Stomach (tissue), 9 donors: ENCODE measurements around the gene ERMAP. TPM values are rescaled to one million over a fixed set of nuclear protein-coding genes. Genes with fewer than 3 reads are reported as not detected.
A peak's percentile ranks its signal among the peaks of the same experiment; 100 is the strongest.

ENCODE experiments used
- DNase-seq, 2 donors: peaks; one replicate each; pipeline versions ENCODE4 v3.0.0 to v3.0.0-alpha.2; 2013 to 2019
- H3K27ac ChIP-seq, 5 donors: fragments of 200-600 bp in 4 of 5; sonication (generic) in 4 of 5; one replicate each; pipeline ENCODE4 v1.5.1; 2013 to 2019; ENCODE audit warnings: mild to moderate bottlenecking in 1 of 5, moderate library complexity in 1 of 5
- H3K27me3 ChIP-seq, 3 donors: fragments of 200-600 bp; sonication (generic); one replicate each; pipeline ENCODE4 v1.5.1; 2017 to 2019; ENCODE audit warnings: mixed run types in 1 of 3
- H3K36me3 ChIP-seq, 4 donors: fragments of 200-600 bp; sonication (generic); 1 replicate in 3 of 4; 2 replicates in 1 of 4; pipeline ENCODE4 v1.5.1; 2016 to 2019
- H3K4me1 ChIP-seq, 4 donors: fragments of 200-600 bp; sonication (generic); one replicate each; pipeline ENCODE4 v1.5.1; 2016 to 2019
- H3K4me3 ChIP-seq, 4 donors: fragments of 200-600 bp; sonication (generic) in 3 of 4; one replicate each; pipeline ENCODE4 v1.5.1; 2016 to 2019; ENCODE audit warnings: mild to moderate bottlenecking in 1 of 4
- H3K9me3 ChIP-seq, 4 donors: fragments of 200-600 bp; sonication (generic); one replicate each; pipeline ENCODE4 v1.5.1; 2016 to 2019
- EP300 ChIP-seq: sonication (generic); formaldehyde crosslinking; IDR thresholded peaks from one replicate; pipeline ENCODE4 v1.6.1; 2017; ENCODE audit warnings: antibody characterized with exemption
- POLR2A ChIP-seq, 4 donors: fragments of 450-650 bp; IDR thresholded peaks; one replicate each; pipeline ENCODE4 v1.6.1; 2016; ENCODE audit warnings: antibody characterized with exemption in 4 of 4, control low read depth in 2 of 4, mild to moderate bottlenecking in 1 of 4, moderate library complexity in 1 of 4
- POLR2AphosphoS5 ChIP-seq, 3 donors: sonication (generic); formaldehyde crosslinking; IDR thresholded peaks; one replicate each; pipeline ENCODE4 v1.6.1; 2016; ENCODE audit warnings: antibody characterized with exemption in 3 of 3
- WGBS, 5 donors: extraction: QIAGEN DNeasy Blood & Tissue Kit in 3 of 5; methylation state at CpG; one replicate each; pipeline versions ENCODE4 v1.1.5 to v1.1.7; 2013 to 2018; 5-methylcytosine and 5-hydroxymethylcytosine counted together
- intact Hi-C: fragments of 100-400 bp; cut with DNase I; formaldehyde crosslinking; loops from one replicate; pipeline ENCODE4 v1.15.1; 2023; ENCODE audit warnings: low total_unique reads
- polyA plus RNA-seq, 3 donors: library from polyadenylated mRNA; stranded (reverse); fragments of 200-250 nt; gene quantifications; one replicate each; pipeline ENCODE4 v1.2.3, GENCODE V29; 2013
- total RNA-seq, 5 donors: library from RNA; depleted of rRNA; stranded (reverse); fragments of >200 nt; gene quantifications; one replicate each; pipeline versions ENCODE4 v1.1.0 to v1.2.3, GENCODE V29; 2014 to 2016
- TF ChIP-seq, protein P1 (sequence below), 7 experiments: fragments of 450-650 bp in 4 of 7; fragments of 200-600 bp in 3 of 7; sonication (generic) in 3 of 7; IDR thresholded peaks; one replicate each; pipeline ENCODE4 v1.5.1; 2016 to 2019; ENCODE audit warnings: antibody characterized with exemption in 7 of 7, control low read depth in 2 of 7, mild to moderate bottlenecking in 1 of 7
- donor health status: healthy with polysubstance abuse.
- donor health status: Bipolar disorder and iron deficiency.
- donor health status: healthy.

ERMAP gene
- total and polyA plus RNA-seq, 8 donors, result 3.5 to 13.6 (median 4.9) TPM; not detected in 1

DNA sequence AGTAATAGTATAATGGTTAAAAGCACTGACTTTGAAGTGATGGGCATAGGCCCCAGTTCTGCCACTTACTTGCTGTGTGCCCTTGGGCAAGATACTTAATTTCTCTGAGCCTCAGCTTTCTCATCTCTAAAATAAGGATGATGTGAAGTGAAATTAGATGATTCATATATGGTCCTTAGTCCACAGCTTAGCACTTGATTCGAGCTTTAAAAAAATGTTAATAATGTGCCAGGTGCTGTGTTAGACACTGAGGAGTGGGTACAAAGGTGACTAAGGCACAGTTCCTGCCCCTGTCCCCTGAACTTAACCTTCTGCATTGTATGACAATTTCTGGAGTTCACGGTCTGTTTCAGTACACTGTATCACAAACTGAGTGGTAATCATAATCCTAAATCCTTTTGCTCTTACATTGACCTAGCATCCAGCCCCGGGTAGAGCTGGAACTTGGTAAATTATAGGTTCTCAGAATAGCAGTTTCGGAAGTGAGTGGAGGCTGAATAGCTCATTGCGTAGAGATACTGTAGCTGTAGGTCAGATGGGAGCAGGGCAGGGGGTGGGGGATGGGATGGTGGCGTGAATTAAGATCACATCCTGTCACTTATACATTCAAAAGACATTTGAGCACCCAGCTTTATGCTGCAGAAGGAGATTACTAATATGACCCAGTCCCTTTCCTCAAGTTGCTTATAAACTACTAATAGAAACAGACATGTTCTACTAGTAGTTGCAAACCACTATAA is 31.0 kb downstream of the ERMAP start:
- intact Hi-C loops, result no loop called here
- Histone ChIP-seq H3K27ac (no peak overlapping the region), H3K36me3 (peaks cover 10 to 41% (median 38%) of the 10 kb centered on the region in 4 donors), H3K27me3 (no peaks in the 10 kb centered on the region), H3K4me3 (peak overlapping the region in 2 of 4 donors; percentile 71 to 94), H3K4me1 (peaks cover 9 to 34% (median 24%) of the 10 kb centered on the region in 4 donors), H3K9me3 (peaks cover 0 to 14% (median 5%) of the 10 kb centered on the region in 4 donors)
- DNase-seq, result no peak
- TF ChIP-seq POLR2AphosphoS5 (IDR thresholded peaks at IDR 0.05), result no peak
- no peak for TF ChIP-seq EP300
- TF ChIP-seq, protein P1, sequence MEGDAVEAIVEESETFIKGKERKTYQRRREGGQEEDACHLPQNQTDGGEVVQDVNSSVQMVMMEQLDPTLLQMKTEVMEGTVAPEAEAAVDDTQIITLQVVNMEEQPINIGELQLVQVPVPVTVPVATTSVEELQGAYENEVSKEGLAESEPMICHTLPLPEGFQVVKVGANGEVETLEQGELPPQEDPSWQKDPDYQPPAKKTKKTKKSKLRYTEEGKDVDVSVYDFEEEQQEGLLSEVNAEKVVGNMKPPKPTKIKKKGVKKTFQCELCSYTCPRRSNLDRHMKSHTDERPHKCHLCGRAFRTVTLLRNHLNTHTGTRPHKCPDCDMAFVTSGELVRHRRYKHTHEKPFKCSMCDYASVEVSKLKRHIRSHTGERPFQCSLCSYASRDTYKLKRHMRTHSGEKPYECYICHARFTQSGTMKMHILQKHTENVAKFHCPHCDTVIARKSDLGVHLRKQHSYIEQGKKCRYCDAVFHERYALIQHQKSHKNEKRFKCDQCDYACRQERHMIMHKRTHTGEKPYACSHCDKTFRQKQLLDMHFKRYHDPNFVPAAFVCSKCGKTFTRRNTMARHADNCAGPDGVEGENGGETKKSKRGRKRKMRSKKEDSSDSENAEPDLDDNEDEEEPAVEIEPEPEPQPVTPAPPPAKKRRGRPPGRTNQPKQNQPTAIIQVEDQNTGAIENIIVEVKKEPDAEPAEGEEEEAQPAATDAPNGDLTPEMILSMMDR (IDR thresholded peaks at IDR 0.05), result no peak
- TF ChIP-seq POLR2A (IDR thresholded peaks at IDR 0.05), result no peak
- 66 to 78% (median 72%) methylated on average over 6 of the region's 6 CpGs for WGBS, 5 donors

DNA sequence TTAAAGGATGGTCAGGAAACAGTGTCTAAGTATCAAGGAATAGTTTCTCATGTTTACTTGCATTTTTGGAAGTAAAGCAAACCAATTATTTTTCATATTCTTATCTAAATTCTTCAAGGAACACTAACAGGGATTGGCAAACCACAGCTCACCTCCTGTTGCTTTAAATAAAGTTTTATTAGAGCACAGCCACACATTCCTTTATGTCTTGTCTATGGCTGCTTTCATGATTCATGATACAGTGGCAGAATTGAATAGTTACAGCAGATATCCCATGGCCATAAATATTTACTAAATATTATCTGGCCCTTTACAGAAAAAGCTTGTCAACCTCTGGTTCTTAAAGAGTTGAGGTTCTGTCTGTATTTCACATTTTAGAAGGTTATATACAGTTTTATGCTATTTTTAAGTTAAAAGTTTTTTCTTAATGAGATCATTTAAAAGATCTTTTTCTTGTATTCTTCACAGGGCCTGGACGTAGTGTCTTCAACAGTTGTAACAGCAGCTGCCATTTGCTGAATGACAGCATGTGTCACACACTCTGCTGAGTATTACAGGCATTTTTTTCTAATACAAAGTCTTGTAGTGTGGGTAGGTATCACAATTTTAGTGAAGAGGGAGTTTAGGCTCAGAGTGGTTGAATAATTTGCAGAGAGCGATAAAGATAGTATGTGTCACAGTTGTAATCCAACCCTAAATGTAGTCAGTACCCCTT is 32.1 kb downstream of the ERMAP start:
- WGBS, 5 donors, result 91 to 98% (median 96%) methylated on average over 2 of the region's 2 CpGs

DNA sequence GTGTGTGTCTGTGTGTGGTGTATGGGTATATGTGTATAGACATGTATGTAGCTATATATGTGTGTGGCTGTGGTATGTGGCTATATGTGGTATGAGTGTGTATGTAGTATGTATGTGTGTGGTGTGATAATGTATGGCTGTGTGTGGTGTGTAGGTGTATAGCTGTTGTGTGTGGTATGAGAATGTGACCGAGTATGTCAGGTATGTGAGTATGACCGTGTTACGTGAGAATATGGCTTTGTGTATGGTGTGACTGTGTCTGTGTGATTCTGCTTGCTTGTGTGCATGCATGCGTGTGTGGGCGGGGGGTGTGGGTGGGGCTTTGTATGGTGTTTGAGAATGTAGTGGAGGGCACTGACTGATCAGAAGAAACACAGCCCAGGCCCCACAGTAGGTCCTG is 33.0 kb downstream of the ERMAP start:
- no peak for DNase-seq
- WGBS, 5 donors, result 96 to 99% (median 97%) methylated on average over 5 of the region's 5 CpGs
- H3K4me3 ChIP-seq, result no peak overlapping the region
- H3K9me3 ChIP-seq, result peaks cover 0 to 14% (median 5%) of the 10 kb centered on the region in 4 donors
- intact Hi-C loops, result no loop called here
- no peak for TF ChIP-seq POLR2A (IDR thresholded peaks at IDR 0.05)
- peaks cover 9 to 31% (median 24%) of the 10 kb centered on the region in 4 donors for H3K4me1 ChIP-seq
- H3K27me3 ChIP-seq, result no peaks in the 10 kb centered on the region
- H3K36me3 ChIP-seq, result peaks cover 10 to 36% (median 34%) of the 10 kb centered on the region in 4 donors
- no peak overlapping the region for H3K27ac ChIP-seq

More for the DNA sequence above, 32.1 kb downstream of the ERMAP start:
- no peak overlapping the region for H3K4me3 ChIP-seq
- H3K27me3 ChIP-seq, result no peaks in the 10 kb centered on the region
- no peak for DNase-seq
- intact Hi-C loops, result no loop called here
- peaks cover 0 to 14% (median 5%) of the 10 kb centered on the region in 4 donors for H3K9me3 ChIP-seq
- no peak overlapping the region for H3K27ac ChIP-seq
- H3K36me3 ChIP-seq, result peaks cover 10 to 36% (median 34%) of the 10 kb centered on the region in 4 donors
- H3K4me1 ChIP-seq, result peaks cover 9 to 34% (median 24%) of the 10 kb centered on the region in 4 donors
- TF ChIP-seq, protein P1 (IDR thresholded peaks at IDR 0.05), result no peak
- no peak for TF ChIP-seq POLR2AphosphoS5 (IDR thresholded peaks at IDR 0.05)
- TF ChIP-seq EP300, result no peak
- TF ChIP-seq POLR2A (IDR thresholded peaks at IDR 0.05), result no peak

DNA sequence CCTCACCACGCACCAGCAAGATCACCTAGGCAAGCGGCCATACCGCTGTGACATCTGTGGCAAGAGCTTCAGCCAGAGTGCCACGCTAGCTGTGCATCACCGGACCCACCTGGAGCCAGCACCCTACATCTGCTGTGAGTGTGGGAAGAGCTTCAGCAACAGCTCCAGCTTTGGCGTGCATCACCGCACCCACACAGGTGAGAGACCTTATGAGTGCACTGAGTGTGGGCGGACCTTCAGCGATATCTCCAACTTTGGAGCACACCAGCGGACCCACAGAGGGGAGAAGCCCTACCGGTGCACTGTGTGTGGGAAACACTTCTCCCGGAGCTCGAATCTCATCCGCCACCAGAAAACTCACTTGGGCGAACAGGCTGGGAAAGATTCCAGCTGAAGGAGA is 34.5 kb downstream of the ERMAP start:
- H3K36me3 ChIP-seq, result peaks cover 10 to 36% (median 34%) of the 10 kb centered on the region in 4 donors
- 97 to 99% (median 98%) methylated on average over 13 to 15 of the region's 15 CpGs for WGBS, 5 donors
- H3K27me3 ChIP-seq, result no peaks in the 10 kb centered on the region
- peaks cover 0 to 14% (median 6%) of the 10 kb centered on the region in 4 donors for H3K9me3 ChIP-seq
- no peak overlapping the region for H3K4me3 ChIP-seq
- peaks cover 9 to 23% (median 16%) of the 10 kb centered on the region in 4 donors for H3K4me1 ChIP-seq
- H3K27ac ChIP-seq, result no peak overlapping the region
- TF ChIP-seq POLR2AphosphoS5 (IDR thresholded peaks at IDR 0.05), result no peak
- TF ChIP-seq, protein P1 (IDR thresholded peaks at IDR 0.05), result no peak
- no peak for TF ChIP-seq POLR2A (IDR thresholded peaks at IDR 0.05)
- no peak for TF ChIP-seq EP300
- DNase-seq, result no peak
- intact Hi-C loops, result no loop called here
